ENCODE data around the gene BLOC1S6.
A peak's percentile ranks its signal among the peaks of the same experiment; 100 is the strongest.

BLOC1S6 gene

DNA sequence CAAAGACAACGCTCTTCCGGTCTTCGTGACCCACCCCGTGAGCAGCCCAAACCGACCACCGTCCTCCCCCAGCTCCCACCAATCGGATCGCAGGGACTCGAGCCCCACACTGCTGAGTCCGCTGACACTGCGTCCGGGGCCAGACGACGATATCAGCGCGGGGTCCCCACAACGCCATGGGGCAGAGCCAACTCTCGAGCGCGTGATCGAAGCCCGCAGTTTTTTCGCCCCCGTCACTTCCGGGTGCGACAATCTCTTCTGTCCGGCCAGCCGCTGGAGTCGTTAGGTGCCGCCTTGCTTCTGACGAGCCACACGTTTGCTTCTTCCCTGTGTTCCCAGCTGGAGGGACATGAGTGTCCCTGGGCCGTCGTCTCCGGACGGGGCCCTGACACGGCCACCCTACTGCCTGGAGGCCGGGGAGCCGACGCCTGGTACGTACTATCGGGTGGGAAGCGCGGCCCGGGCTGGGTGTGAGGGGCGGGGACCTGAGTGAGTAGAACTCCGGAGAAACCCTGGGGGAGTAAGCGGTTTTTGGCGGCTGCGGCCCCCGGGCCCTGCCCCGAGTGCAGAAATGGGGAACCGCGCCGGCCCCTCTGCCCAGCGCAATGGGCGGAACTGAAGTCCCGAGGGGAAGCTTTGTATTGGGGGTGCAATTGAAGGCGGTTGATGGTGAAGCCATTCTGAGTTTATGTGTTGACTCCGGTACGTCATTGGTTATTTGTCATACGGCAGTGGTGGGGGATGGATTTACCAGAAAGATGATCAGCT lies at the start of gene BLOC1S6:
Gene BLOC1S6 (plus strand): TSS at position 285 of the 768 bp plus-strand sequence. CDS start 65 bp downstream, at position 350.
- peak; percentile 82 for DNase-seq (ENCODE audit: low read depth)

GRCh38 chr15:45539680-45540079 lies 47.5 kb upstream of the BLOC1S6 start:
- H3K4me3 ChIP-seq (ENCODE audit: low read depth, low read length): no peak overlapping the region
- no peak for DNase-seq (ENCODE audit: low read depth)
- TF ChIP-seq CTCF (IDR thresholded peaks at IDR 0.05; ENCODE audit: low read depth, low read length, missing control alignments): no peak
- in situ Hi-C loops (cut with HindIII; ENCODE audit: low sequenced_read_pairs): no loop called here

More for the DNA sequence above, at the start of gene BLOC1S6:
- H3K4me3 ChIP-seq (ENCODE audit: low read depth, low read length): peak within 1 kb of the TSS; percentile 94
- no peak for TF ChIP-seq CTCF (IDR thresholded peaks at IDR 0.05; ENCODE audit: low read depth, low read length, missing control alignments)
- in situ Hi-C loops (cut with HindIII; ENCODE audit: low sequenced_read_pairs): loop anchor here (5.0 kb wide), 1 partner anchor 60 kb away; no protein-coding TSS in a partner anchor

- no peak overlapping the region for H3K4me3 ChIP-seq (ENCODE audit: low read depth, low read length)
- DNase-seq (ENCODE audit: low read depth): no peak
- TF ChIP-seq CTCF (IDR thresholded peaks at IDR 0.05; ENCODE audit: low read depth, low read length, missing control alignments): no peak
- in situ Hi-C loops (cut with HindIII; ENCODE audit: low sequenced_read_pairs): no loop called here
Observed at GRCh38 chr15:45540531-45540930, 46.6 kb upstream of the BLOC1S6 start.

DNA sequence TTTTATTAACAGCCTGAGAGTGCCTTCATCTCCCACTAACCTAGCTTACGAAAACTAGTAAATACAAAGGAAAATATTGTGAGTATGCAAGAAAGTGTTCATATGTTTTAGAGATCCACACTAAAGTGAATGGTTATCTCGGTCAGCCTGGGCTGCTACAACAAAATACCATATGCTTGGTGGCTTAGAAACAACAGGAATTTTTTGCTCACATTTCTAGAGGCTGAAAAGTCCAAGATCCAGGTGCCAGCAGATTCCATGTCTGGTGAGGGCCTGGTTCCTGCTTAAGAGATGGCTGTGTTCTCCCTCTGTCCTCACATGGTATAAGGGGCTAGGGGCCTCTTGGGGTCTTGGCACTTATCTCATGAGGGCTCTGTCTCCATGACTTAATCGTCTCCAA lies 44.1 kb upstream of the BLOC1S6 start:
- H3K4me3 ChIP-seq (ENCODE audit: low read depth, low read length): no peak overlapping the region
- no peak for DNase-seq (ENCODE audit: low read depth)
- in situ Hi-C loops (cut with HindIII; ENCODE audit: low sequenced_read_pairs): no loop called here
- TF ChIP-seq CTCF (IDR thresholded peaks at IDR 0.05; ENCODE audit: low read depth, low read length, missing control alignments): no peak

- in situ Hi-C loops (cut with HindIII; ENCODE audit: low sequenced_read_pairs): no loop called here
- DNase-seq (ENCODE audit: low read depth): no peak
- no peak overlapping the region for H3K4me3 ChIP-seq (ENCODE audit: low read depth, low read length)
- TF ChIP-seq CTCF (IDR thresholded peaks at IDR 0.05; ENCODE audit: low read depth, low read length, missing control alignments): no peak
Observed at GRCh38 chr15:45544266-45545023, 42.7 kb upstream of the BLOC1S6 start.

- TF ChIP-seq CTCF (IDR thresholded peaks at IDR 0.05; ENCODE audit: low read depth, low read length, missing control alignments): no peak
- in situ Hi-C loops (cut with HindIII; ENCODE audit: low sequenced_read_pairs): no loop called here
- no peak for DNase-seq (ENCODE audit: low read depth)
- no peak overlapping the region for H3K4me3 ChIP-seq (ENCODE audit: low read depth, low read length)
Observed at GRCh38 chr15:45546789-45547188, 40.4 kb upstream of the BLOC1S6 start.

Data from astrocyte of the cerebellum (primary cell).